HL-60 (cell line): ENCODE measurements around the gene TJP1.

ENCODE experiments used
- CTCF ChIP-seq: IDR thresholded peaks from one replicate; pipeline ENCODE4 v1.5.1; 2011; ENCODE audit warnings: low read length, control low read depth, inconsistent platforms; ENCODE audit not compliant: insufficient read depth
- POLR2AphosphoS5 ChIP-seq: IDR thresholded peaks from 2 replicates; pipeline ENCODE4 v1.6.1; 2012; ENCODE audit warnings: low read depth

DNA sequence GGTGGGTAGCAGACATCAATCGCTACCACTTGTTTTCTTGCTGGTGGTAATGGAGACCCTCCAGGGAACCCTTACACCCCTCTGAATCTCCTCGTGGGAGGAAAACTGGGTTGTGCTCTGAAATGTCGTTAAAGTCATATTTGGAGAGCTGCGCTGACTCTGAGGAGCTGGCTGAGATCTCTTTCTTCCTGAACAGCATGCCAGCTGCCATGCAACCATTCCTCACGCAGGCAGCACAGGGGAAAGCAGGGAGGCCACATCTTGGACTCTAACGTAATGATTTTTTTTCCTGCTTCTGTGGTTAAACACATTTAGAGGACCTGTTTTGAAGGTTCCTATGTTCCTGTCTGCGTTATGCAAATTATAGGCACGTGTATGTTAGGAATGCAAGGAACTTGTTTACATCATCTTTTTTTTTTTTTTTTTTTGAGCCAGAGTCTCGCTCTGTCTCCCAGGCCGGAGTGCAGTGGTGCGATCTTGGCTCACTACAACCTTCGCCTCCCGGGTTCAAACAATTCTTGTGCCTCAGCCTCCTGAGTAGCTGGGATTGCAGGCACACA is 156.7 kb downstream of the TJP1 start:
- TF ChIP-seq CTCF (no peak), POLR2AphosphoS5 (no peak)
